Spleen (tissue), 7 donors: ENCODE measurements around the gene CXCL16.
A peak's percentile ranks its signal among the peaks of the same experiment; 100 is the strongest.

Experiments
- CTCF ChIP-seq, 11 experiments: fragments of 200-600 bp in 7 of 11; fragments of 450-650 bp in 4 of 11; sonication (generic) in 4 of 11; IDR thresholded peaks in 8 of 11; conservative IDR thresholded peaks in 3 of 11; 1 replicate in 7 of 11; 2 replicates in 4 of 11; pipeline versions ENCODE4 v1.4.0 to v1.8.0; 2016 to 2021; ENCODE audit warnings: antibody characterized with exemption in 11 of 11, inconsistent platforms in 4 of 11, mild to moderate bottlenecking in 1 of 11
- POLR2A ChIP-seq, 3 donors: fragments of 450-650 bp; IDR thresholded peaks; one replicate each; pipeline ENCODE4 v1.5.1; 2017; ENCODE audit warnings: antibody characterized with exemption in 3 of 3, mild to moderate bottlenecking in 1 of 3
- POLR2AphosphoS5 ChIP-seq, 3 donors: sonication (generic); formaldehyde crosslinking; IDR thresholded peaks; one replicate each; pipeline ENCODE4 v1.5.1; 2017; ENCODE audit warnings: antibody characterized with exemption in 3 of 3
- donor health status: DM: no; HTN: no; CAD: no; lungs with moderate emphysema.
- donor health status: DM: no; HTN: no; CAD: no.
- donor health status: DM: no; HTN: no; CAD: no.

GRCh38 chr17:4782652-4783051 is 42.9 kb upstream of the CXCL16 start:
- peak in 2 of 3 donors; percentile 28 to 40 for TF ChIP-seq POLR2AphosphoS5 (IDR thresholded peaks at IDR 0.05)
- no peak for TF ChIP-seq POLR2A (IDR thresholded peaks at IDR 0.05)
- TF ChIP-seq CTCF (IDR thresholded peaks at IDR 0.05 in 8 of 11, conservative IDR thresholded peaks at IDR 0.05 in 3 of 11): peak in 2 of 11 experiments; percentile 25 to 38
